Right forelimb (tissue), 1 donor: ENCODE data around the gene PHACTR1.

Experiments used
- DNase-seq: peaks from one replicate; pipeline ENCODE4 v3.0.0-alpha.2; 2018

Gene PHACTR1

DNA sequence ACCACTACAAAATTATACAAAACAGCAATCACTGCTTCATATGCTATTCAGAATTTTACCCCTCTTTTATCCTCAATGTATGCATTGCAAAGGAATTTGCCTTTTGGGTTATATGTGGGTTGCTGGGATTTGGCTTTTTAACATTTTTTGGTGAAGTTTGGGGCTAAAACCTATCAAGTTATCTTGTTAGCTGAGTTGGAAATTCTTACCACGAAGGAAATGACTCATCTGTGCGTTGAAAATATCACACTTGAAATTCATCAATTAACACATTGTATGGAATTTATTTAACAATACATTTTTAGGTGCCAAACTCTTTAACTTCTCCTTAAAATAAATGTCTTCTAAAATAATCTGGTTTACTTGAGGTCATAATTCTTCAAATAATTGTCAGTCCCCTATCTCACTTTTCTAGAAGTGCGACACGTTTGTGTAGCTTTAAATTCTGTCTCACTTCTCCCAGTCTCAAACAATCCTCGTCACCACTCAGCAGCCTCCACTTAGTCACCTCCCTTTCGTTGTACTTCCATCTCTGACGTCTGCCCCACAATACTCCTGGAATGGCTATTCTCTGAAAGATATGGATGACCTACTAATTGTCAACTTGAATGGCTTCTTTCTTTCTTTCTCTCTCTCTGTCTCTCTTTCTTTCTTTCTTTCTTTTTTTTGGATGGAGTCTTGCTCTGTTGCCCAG lies 88.5 kb downstream of the PHACTR1 start:
- DNase-seq, result no peak

- no peak for DNase-seq
Observed at GRCh38 chr6:12806136-12806535, 89.6 kb downstream of the PHACTR1 start.

- DNase-seq, result no peak
Observed at GRCh38 chr6:12806796-12807195, 90.2 kb downstream of the PHACTR1 start.

DNA sequence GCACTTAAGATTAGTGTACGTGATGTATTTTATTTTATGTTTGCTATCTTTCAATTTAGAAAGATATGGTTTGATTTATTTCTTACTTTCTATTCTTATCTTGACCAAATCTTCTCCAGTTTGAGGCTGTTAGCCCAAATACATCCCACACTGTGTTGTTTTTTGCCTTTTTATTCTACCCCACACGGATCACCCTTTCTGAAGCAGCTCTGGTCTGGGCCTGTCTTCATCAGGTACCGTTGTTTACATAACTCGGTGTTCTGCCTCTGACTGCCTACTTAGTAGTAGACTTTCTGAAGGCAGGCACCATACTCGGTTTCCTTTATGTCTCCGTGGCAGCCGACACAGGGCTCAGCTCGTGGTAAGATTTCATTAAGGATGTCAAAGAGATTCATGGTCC lies 95.0 kb downstream of the PHACTR1 start:
- no peak for DNase-seq

- DNase-seq, result no peak
Observed at GRCh38 chr6:12813321-12813720, 96.8 kb downstream of the PHACTR1 start.

GRCh38 chr6:12814015-12814414 lies 97.4 kb downstream of the PHACTR1 start:
- no peak for DNase-seq

- DNase-seq, result no peak
Observed at GRCh38 chr6:12815089-12815488, 98.5 kb downstream of the PHACTR1 start.

DNA sequence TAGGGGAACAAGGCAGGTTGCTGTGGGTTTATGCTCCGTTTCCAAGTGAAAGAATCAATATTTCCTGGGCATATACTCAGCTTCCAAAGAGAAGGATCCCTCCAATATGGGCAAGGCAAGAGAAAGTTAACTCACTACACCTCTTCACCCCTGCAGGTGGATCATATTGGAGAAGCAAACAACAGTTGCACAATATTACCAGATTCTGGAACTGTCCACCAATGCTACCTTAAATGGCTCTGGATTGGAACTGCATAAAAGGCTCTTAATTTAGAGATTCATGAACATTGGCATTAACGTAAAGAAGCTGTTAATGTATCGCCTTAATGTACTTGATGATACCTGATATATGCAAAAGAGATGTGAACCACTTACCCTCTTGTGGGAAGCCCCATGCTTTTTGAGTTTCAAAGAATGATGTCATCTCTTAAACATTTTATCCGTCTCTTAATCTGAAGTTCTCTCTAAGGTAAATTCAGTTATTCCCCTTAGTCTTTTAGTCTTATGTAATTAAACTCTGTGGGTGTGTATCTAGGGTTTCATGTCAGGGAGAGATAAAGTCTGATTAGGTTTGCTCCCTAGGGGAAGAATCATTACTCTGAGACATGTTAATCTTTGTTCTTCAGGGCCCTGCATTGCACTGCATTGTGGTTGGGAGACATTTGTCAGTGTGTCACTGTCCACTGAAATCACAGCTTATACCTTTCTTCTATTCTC lies 99.5 kb downstream of the PHACTR1 start:
- no peak for DNase-seq

- DNase-seq, result no peak
Observed at GRCh38 chr6:12818324-12818723, 101.8 kb downstream of the PHACTR1 start.

DNA sequence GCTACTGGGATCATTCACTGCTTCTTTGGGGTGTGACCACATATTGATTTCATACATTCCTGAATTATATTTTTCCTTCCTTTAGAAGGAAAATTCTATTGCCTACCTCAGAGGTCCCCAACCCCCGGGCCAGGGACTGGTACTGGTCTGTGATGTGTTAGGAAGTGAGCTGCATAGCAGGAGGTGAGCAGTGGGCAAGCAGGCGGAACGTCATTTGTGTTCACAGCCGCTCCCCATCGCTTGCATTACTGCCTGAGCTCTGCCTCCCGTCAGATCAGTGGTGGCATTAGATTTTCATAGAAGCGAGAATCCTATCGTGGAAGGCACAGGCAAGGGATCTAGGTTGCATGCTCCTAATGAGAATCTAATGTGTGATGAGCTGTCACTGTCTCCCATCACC lies 107.3 kb downstream of the PHACTR1 start:
- DNase-seq, result no peak

DNA sequence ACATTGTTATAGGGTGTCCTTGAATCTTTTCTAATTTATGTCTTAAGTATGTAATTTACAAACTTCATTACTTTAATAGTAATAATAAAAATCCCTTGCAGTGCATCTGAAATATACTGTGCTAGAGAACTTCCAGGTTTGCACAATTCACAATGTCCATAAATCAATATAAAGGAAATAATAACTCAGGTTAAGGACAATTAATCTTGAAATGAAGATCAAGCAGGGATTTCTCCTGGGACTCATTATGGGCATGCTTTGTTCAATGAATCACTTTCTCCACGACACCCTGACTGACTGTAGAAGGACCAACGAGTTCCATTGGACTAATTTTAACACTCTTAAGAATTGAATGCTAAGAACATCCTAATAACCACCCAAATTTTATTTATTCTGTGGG lies 110.0 kb downstream of the PHACTR1 start:
- DNase-seq, result no peak

GRCh38 chr6:12827921-12828320 lies 111.4 kb downstream of the PHACTR1 start:
- DNase-seq, result no peak

GRCh38 chr6:12832226-12832735 lies 115.7 kb downstream of the PHACTR1 start:
- no peak for DNase-seq

DNA sequence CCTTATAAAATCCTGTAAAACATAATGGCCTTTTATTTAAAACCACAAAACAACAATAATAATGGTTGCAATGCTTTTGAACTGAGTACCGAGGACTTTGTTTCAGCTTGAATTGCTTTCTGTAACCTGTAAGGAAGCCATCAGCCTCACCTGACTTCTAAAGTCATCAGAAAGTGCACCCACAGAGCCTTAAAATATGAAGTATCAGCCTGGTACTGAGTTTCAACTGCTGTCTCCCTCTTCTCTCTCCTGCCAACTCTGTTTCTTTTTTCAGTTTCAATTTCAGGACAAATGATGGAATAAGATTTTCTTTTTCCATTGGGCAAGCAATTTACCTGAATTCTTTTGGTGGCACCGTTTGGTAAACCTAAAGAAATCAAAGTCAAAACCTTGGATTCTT lies 119.4 kb downstream of the PHACTR1 start:
- DNase-seq, result no peak

GRCh38 chr6:12841619-12842018 lies 125.1 kb downstream of the PHACTR1 start:
- DNase-seq, result no peak

- DNase-seq, result no peak
Observed at GRCh38 chr6:12842114-12842513, 125.5 kb downstream of the PHACTR1 start.

GRCh38 chr6:12842658-12843057 lies 126.1 kb downstream of the PHACTR1 start:
- no peak for DNase-seq

- no peak for DNase-seq
Observed at GRCh38 chr6:12844284-12845223, 128.0 kb downstream of the PHACTR1 start.

DNA sequence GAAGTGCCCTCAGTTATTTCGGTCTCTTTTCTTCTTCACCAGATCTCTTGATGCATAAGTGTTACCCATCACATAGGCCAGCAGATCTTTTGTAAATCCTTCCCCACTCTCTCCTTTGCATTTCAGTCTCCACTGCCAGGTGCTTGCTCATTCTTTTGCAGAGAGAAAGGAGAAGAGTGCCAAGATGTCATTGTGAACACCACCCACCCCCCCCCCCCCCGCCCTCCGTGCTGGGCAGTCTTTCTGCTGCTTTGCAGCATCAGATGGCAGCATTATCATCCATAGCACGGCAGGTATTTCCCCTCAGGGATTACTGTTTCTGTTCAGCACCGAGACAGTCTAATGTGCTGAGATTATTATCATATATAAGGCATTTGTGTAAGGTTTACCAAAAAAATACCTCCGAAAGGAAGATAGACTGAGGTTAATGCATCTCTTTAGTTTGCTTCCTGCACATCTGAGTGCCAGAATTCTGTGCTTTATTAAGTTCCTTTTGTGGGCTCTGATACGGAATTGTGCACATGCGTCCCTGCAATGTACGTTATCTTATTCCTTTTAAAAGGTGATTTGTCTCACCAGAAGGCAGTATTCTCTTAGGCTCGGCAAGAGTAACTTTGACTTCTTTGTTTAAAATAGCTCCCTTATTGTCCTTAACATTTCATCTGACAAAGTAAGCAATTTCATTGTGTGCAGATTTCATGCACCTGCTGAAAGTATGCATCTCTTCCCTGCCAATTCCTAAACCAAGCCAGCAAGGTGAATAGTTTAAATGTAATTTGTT lies 128.8 kb downstream of the PHACTR1 start:
- DNase-seq, result no peak

DNA sequence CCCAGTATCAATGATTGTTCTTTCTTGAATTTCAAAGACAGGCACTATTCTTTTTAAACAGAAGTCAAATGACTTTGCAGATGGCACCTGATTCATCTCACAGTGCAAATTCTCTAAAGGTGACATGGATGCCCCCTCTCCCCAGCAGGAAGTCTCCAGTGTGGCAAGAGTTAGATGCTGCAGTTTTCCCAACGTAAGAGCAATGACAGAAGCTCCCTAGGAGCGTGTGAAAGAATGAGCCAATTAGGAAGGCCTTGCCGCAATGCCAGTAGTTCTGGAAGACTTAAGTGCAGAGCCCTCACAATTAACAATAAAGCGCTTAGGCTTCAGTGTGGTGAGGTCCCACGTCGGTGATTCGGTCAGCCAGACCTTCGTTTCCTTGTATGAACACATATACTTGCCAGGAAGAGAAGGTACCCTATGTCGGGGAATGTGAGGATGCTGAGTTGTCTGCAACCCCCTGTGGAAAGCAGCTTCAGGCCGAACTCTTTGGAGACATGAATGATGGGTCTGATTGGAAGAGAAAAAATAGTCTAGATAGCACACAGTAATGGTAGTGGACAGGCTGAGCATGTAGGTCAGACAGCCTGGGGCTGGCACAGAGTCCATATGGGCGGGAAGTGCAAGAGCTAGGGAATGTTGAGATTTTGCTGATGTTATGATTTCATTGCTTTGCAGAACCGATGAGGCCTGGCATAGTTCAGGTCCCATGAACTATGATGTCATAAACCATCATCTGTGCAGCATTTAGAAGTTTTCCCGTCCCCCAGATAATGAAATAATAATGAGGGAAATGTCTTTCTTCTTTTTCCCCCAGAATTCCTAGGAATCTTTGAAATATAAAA lies 132.6 kb downstream of the PHACTR1 start:
- DNase-seq, result no peak

- DNase-seq, result no peak
Observed at GRCh38 chr6:12849809-12850198, 133.2 kb downstream of the PHACTR1 start.
